ENCODE results near the gene PLP1. TPM values are rescaled to one million over a fixed set of nuclear protein-coding genes. Genes with fewer than 3 reads are reported as not detected.

Gene PLP1
- polyA plus RNA-seq, 3 donors: not detected

GRCh38 chrX:103823591-103823990, 47.0 kb downstream of the PLP1 start:
- no peaks in the 10 kb centered on the region for H3K79me2 ChIP-seq (ENCODE audit: insufficient read depth, low read length)
- no peak overlapping the region for H2AFZ ChIP-seq (ENCODE audit: insufficient read depth, low read depth, low read length, poor library complexity, severe bottlenecking)
- H3K27ac ChIP-seq (ENCODE audit: low read depth in 1 of 2, low read length in 2 of 2): no peak overlapping the region
- Mint-ChIP-seq H3K27me3 (ENCODE audit: low read depth in 3 of 3) (peaks cover 0 to 4% (median 0%) of the 10 kb centered on the region in 3 donors), H3K36me3 (no peaks in the 10 kb centered on the region), H3K27ac (no peak overlapping the region), H3K9me3 (peaks cover 0 to 2% (median 0%) of the 10 kb centered on the region in 7 donors), H3K4me3 (no peak overlapping the region), H3K4me1 (peaks cover 6% of the 10 kb centered on the region)
- H3K4me1 ChIP-seq (ENCODE audit: control insufficient read depth in 1 of 2, insufficient read depth in 2 of 2, low read length in 2 of 2): peaks cover 0 to 3% of the 10 kb centered on the region in 2 donors
- H3K36me3 ChIP-seq (replicated peaks in 1 of 2; ENCODE audit: control insufficient read depth in 1 of 2, insufficient read depth in 2 of 2, low read length in 2 of 2): no peaks in the 10 kb centered on the region
- no peaks in the 10 kb centered on the region for H3K27me3 ChIP-seq (ENCODE audit: control insufficient read depth in 2 of 2, insufficient read depth in 2 of 2, low read length in 2 of 2)
- H3K9me3 ChIP-seq (replicated peaks in 1 of 2; ENCODE audit: control insufficient read depth in 1 of 2, insufficient read depth in 1 of 2, low read length in 2 of 2): no peaks in the 10 kb centered on the region
- no peak overlapping the region for H3K4me3 ChIP-seq (replicated peaks in 1 of 3; ENCODE audit: low read depth in 2 of 3, low read length in 3 of 3)
- no peak for TF ChIP-seq CTCF (IDR thresholded peaks at IDR 0.05)
- H4K20me1 ChIP-seq (ENCODE audit: insufficient read depth, low read length): no peaks in the 10 kb centered on the region
- no peak for DNase-seq
- H3K4me2 ChIP-seq (replicated peaks; ENCODE audit: extremely low read depth, low read length, poor library complexity, severe bottlenecking): no peak overlapping the region
- no peak overlapping the region for H3K9ac ChIP-seq (ENCODE audit: insufficient read depth, low read length, poor library complexity, severe bottlenecking)
- intact Hi-C loops (cut with micrococcal nuclease): loop anchor here in 1 of 2 donors (5.0 kb wide), 1 partner anchor 291 kb away; no protein-coding TSS in a partner anchor

GRCh38 chrX:103825881-103826280, 49.2 kb downstream of the PLP1 start:
- no CpG with 5 or more reads among the region's 1 CpG for WGBS (ENCODE audit: insufficient coverage)
- H3K9ac ChIP-seq (ENCODE audit: insufficient read depth, low read length, poor library complexity, severe bottlenecking): no peak overlapping the region

More at GRCh38 chrX:103825881-103826280, 49.2 kb downstream of the PLP1 start:
- Histone ChIP-seq H3K4me1 (ENCODE audit: control insufficient read depth in 1 of 2, insufficient read depth in 2 of 2, low read length in 2 of 2) (no peaks in the 10 kb centered on the region), H3K9me3 (replicated peaks in 1 of 2; ENCODE audit: control insufficient read depth in 1 of 2, insufficient read depth in 1 of 2, low read length in 2 of 2) (no peaks in the 10 kb centered on the region), H3K36me3 (replicated peaks in 1 of 2; ENCODE audit: control insufficient read depth in 1 of 2, insufficient read depth in 2 of 2, low read length in 2 of 2) (no peaks in the 10 kb centered on the region), H3K27me3 (ENCODE audit: control insufficient read depth in 2 of 2, insufficient read depth in 2 of 2, low read length in 2 of 2) (peaks cover 0 to 3% of the 10 kb centered on the region in 2 donors), H3K4me3 (replicated peaks in 1 of 3; ENCODE audit: low read depth in 2 of 3, low read length in 3 of 3) (no peak overlapping the region), H3K27ac (ENCODE audit: low read depth in 1 of 2, low read length in 2 of 2) (no peak overlapping the region), H2AFZ (ENCODE audit: insufficient read depth, low read depth, low read length, poor library complexity, severe bottlenecking) (no peak overlapping the region), H3K4me2 (replicated peaks; ENCODE audit: extremely low read depth, low read length, poor library complexity, severe bottlenecking) (no peak overlapping the region), H3K79me2 (ENCODE audit: insufficient read depth, low read length) (no peaks in the 10 kb centered on the region), H4K20me1 (ENCODE audit: insufficient read depth, low read length) (no peaks in the 10 kb centered on the region)
- DNase-seq: no peak
- Mint-ChIP-seq H3K4me3 (no peak overlapping the region), H3K9me3 (peaks cover 0 to 2% (median 0%) of the 10 kb centered on the region in 7 donors), H3K27ac (no peak overlapping the region), H3K36me3 (no peaks in the 10 kb centered on the region), H3K27me3 (ENCODE audit: low read depth in 3 of 3) (peaks cover 0 to 7% (median 3%) of the 10 kb centered on the region in 3 donors), H3K4me1 (no peaks in the 10 kb centered on the region)
- no peak for TF ChIP-seq CTCF (IDR thresholded peaks at IDR 0.05)
- intact Hi-C loops (cut with micrococcal nuclease): no loop called here
